HS-27A (cell line): ENCODE measurements around the gene DDX31.

Source experiments
- DNase-seq: peaks from one replicate; pipeline ENCODE4 v3.0.0-alpha.2; 2012; ENCODE audit warnings: low read depth, missing footprints

DDX31 gene

DNA sequence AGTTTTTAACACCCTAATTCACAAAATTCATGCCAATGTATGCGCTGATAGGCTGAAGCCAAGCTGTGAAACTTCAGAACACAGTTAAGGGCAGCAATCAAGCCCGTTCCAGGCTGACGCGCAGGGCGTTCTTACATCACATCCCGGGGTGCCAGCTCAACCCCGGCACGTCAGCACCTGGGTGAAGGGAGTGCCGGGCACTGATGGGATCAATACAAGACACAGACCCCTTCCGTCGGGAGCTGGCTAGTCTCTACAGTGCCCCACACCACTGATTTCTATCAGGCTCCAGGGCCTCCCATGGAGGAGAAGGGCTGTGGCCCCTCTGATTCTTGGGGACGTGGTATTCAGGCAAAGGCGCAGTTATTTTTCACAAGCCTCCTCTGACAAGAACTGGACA, 75.4 kb downstream of the DDX31 start:
- no peak for DNase-seq

DNA sequence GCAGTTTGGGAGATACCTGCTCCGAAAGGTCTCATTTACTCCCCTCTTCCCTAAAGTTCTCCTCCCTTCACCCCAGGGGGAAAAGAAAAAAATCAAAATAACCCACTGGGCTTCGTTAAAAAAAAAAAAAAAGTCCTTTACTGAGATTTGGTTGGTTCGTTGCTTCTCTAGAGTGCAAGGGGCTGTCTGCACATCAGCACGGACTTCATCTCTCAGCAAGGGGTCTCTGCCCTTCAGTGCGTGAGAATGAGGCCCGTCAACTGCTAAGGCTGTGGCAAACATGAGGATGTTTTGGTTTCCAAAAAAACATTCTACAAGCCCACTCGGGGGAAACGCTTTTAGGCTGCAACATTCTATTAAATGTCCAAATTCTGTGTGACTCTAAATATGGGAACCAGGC, 77.3 kb downstream of the DDX31 start:
- DNase-seq, result no peak

DNA sequence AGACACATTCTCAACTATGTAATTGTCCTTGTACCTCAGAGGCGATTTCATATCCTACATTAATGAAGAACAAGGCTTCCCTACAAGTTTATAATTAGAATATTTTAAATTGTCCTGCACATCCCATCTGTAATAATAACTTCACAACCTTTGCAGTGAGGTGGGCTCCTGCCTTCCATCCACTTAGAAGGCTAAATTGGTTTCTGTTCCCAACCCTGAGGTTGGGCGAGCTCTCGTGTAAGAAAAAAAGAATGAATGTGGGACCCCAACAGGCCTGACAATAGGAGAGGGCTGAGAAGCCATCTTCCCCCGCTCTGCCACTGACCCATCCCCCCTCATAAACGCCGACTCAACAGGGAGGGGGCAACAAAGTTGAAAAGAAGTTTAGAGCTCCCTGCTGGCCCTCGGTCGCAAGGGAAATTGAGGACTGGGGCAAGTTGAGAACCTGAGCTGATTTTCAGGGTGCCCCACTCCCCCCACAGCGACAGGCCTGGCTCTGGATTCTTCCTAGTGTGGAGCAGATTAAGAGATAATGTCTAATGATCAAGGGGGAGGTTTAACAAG, 78.0 kb downstream of the DDX31 start:
- no peak for DNase-seq

DNA sequence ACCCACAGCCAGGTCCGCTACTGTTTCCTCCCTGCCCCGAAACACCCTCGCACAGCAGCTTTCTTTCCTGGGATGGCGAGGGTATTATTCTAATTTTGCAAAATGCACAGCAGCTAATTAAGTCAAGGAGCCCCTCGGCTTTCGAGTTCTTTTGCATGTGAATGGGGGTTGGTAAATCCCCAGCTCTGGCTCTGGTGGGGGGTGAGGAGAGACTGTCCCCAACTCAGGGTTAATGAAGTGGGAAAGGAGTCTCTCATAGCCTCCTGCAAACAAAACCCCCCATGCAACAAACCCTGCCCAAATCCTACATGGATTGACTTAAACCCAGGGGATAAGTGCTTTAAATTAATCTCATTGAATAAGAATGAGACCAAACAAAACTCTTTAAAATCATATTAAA, 78.5 kb downstream of the DDX31 start:
- no peak for DNase-seq

DNA sequence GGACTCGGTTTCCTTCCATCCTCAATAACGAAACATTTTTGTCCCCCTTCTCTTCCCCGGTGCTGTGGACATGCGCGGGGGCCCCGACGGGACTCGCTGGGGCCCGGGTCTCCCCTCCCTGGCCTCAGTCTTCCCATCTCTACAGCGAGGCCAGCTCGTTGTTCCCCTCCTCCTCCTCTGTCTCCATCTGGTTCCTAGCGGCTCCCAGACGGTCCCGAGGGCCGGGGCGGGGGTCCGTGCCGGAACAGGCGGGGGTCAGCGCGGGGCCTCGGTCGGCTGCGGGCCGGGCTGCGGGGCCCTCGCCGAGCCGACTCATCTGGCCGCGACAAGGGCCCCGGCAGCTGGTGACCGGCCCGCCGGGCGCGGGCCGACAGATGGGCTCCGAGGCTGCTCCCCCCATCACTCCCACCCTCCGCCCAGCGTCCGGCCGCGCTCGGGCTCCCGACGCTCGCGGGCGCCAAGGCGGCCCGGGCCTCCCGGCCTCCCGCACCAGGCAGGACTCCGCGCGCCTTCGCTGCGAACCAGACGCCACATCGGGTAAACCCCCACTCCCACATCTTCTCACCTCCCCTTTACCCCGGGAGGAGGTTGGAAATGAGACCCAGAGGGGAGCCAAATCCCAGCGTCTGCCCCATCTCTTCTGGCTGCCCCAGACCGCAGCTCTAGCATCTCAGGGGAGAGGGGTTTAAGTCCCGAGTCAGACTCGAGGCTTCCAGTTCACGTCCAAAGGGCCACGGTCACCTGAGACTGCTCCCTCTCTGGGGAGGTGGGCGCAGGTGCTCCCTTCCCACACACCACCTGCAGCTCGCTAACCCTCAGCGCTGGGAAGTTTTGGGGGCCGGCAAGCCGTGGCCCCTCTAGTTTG, 79.2 kb downstream of the DDX31 start:
- no peak for DNase-seq

DNA sequence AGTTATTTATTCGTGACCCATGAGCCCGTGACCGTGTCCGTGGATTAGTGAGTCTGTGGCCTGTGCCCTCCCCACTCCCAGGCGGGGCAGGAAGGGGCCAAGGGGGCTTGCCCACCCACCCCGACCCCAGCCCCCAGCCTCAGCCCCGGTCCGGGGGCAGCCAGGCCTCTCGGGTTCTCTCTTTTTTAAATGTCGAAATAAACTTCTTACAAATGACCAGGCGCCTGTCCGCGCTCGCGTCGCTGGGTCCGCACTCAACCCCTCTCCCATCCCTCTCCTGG, 79.8 kb downstream of the DDX31 start:
- no peak for DNase-seq

DNA sequence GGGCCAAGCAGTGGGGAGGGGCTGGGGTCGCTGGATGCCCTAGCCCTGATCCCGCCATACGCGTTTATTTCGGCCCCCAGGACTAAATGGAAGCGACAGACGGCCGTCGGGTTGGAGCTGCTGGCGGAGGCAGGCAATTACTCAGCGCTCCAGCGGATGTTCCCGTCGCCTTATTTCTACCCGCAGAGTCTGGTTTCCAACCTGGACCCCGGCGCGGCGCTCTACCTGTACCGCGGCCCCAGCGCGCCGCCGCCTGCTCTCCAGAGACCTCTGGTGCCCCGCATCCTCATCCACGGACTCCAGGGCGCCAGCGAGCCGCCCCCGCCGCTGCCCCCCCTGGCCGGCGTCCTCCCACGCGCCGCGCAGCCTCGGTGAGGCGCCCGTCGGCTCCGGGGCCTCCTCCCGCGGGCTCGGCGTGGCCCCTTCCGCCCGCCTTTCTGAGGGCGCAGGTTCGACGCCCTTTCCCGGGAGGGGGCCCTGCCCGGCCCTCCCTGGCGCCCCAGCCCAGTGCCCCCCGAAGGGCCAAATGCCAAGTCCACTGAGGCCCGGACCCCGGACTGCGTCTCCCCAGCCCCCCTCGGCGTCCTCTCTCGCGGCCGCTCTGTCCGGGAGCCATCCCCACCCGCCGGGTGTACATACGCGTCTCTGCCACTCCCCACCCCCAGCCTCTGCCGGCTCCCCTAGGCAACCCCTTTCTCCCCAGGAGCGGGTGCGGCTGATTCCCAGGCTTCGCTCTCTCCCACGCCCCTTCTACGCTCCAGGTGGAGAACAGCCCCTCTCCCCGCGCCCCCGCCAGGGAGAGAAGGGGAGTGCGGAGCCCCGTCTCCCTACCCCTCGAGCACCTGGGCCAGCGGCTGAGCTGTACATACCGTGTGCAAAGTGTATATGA, 80.4 kb downstream of the DDX31 start:
- no peak for DNase-seq

DNA sequence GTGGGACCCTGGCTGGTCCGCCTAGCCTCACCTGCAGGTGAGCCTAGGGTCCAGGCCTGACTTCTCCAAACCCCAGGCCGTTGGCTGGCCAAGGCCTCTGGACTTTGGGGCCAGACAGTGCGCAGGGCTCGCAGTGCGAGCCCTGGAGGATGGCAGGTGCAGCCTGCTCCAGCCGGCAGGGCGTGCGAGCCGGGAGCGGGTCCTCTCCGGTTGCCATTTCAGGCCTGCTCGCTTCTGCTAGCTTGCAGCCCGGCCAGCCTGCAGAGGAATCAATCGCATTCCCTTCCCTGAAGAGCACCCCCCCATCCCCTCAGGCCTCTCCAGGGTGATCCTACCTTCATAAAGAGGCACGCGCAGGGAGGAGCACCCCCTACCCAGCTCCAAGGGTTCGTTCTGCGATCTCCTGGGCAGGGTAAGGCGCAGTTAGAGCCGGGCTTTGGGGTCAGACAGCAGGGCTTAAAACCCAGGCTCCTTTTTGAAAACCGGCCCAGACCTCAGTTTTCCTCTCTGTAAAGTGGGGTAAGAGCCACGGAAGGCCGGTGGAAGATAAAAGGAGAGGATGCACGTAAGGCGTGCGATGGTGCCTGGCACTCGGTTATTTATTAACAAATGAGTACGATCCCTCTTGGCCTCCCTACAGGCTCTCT, 81.2 kb downstream of the DDX31 start:
- DNase-seq, result no peak

DNA sequence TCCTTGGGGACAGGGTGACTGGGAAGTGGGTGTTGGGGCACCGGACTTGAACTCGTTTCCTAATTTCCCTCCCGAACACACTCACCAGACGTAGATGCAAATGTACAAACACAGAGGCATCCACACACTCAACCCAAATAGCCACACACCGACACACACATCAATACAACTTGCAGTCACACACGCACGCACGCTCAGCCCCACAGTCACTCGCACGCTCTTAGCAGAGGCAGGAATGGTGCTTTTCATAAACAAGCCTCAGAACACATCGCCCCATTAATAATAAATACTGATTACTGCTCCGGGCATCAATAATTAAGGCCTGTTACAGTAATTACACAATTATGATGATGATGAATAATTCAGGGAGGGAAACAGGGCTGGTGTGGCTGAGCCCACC, 81.7 kb downstream of the DDX31 start:
- no peak for DNase-seq

DNA sequence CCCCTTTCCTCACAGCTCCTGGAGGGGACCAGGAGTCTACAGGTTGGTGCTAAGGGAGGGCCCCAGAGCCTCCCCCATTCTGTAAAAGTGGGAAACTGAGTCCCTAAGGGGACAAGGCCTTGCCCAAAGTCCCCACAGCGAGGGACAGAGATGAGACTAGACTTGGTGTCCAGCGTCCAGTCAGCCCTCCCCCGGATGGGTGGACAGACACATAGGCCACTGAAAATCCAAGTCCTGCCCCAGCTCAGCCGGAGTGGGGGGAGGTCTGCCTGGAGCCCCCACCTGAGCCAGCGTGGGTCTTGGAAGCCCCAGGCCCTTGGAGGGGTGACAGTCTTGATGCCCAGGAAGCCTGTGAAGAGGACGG, 82.2 kb downstream of the DDX31 start:
- no peak for DNase-seq

DNA sequence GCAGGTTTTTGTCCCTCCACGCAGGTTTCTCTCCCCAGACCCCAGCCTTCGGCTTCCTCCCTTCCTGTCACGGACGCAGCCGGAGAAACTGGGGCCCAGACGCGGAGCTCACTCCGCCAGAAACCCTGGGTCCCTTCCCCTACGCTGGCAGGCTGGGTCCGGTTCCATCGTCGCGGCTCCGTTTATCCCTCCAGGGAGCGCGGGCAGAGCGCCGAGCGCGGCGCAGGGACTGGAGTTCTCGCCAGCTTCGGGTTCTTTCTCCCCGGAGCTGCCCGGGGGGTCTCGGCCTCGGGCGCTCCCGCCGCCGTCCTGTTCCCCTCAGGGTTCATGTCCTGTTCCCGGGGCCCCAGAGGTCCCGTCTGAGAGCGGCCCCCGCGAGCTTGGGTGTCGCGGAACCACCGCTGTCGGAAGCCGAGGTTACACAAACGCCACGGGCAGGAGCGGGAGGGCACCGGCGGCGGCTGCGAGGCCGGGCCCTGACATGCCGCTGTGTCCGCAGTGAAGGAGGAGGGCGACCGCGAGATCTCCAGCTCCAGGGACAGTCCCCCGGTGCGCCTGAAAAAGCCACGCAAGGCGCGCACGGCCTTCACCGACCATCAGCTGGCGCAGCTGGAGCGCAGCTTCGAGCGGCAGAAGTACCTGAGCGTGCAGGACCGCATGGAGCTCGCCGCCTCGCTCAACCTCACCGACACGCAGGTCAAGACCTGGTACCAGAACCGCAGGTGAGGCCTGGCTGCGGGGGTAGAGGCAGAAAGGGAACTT, 82.8 kb downstream of the DDX31 start:
- no peak for DNase-seq

DNA sequence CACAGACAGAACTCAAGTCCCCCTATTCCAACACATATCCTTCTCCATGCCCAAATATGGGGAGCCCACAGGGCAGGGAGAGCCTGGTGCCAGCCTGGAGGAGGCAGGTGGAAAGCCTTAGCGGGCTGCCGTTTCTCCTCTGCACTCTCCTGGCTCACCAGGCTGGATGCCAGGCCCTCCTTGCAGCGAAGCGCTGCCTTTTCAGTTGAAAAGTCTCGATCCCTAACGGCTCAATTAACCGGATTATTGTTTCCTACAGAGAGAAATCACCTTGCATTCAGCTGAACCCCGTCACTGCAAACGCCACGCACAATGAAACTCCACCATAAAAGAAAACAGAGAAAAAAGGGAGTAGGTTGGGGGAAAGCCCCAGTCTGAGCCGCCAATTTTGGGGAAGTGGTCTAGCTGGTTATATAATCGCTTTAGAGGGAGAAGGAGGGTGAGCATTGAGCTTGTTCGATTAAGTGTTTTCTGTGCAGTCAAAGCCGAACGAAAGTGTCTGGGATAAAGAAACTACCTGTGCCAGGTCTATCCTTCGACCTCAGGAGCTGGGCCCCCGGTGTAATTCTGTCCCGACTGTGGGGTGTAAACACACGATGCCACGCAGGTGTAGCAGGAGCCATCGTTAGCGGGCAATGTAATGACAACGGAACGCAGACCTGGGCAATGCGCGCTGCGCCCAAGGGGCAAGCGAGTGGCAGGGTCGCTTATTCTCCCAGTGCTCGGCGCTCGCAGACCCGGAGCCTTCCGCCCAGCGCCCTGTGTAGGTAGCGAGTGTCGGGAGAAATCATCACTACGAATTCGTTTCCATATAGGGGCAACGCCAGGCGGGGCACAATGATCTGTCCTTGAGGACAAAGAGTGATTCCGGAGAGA, 83.6 kb downstream of the DDX31 start:
- DNase-seq, result no peak

DNA sequence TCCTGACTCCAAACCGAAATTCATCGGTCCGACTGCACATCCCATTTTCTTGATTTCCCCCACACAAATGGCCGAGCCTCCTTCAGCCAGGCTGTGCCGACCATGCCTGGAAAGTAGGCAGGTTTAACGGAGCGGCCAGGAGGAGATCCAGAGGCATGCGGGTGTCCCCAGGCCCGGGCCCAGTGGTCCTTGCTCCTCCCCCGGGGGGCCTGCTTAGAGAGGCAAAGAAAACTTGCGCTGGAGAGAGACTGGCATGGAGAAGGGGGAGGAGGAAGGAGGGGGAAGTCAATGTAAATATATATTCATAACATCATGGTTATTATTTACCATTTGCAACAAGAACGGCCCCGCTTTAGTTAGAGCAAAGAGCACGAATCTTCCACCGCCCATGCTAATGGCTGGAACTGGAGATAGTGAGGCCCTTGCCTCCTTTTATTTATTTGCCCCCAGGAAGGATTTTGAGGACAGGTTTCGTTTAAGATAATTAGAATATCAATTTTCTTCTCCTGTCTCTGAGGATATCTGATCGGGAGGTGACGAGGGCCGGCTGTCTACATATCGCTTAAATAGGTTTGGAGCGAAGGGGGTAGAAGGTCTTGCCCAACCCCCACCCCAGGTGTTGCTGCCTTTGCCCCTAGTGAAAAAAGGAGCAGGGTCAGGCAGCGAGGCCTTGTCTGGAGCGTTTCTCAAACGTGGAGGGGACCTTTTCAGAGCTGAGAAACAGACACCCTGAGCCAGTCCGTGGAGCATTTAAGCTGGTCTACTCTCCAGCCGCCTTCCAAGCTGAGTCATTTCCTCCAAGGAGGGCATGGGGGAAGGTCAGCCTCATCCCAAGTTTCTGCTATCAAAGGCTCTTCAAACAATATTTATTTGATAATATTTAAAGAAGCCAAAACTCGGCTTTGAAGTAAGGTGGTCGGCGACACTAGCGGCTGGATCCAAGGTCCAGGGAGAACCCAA, 84.9 kb downstream of the DDX31 start:
- no peak for DNase-seq

DNA sequence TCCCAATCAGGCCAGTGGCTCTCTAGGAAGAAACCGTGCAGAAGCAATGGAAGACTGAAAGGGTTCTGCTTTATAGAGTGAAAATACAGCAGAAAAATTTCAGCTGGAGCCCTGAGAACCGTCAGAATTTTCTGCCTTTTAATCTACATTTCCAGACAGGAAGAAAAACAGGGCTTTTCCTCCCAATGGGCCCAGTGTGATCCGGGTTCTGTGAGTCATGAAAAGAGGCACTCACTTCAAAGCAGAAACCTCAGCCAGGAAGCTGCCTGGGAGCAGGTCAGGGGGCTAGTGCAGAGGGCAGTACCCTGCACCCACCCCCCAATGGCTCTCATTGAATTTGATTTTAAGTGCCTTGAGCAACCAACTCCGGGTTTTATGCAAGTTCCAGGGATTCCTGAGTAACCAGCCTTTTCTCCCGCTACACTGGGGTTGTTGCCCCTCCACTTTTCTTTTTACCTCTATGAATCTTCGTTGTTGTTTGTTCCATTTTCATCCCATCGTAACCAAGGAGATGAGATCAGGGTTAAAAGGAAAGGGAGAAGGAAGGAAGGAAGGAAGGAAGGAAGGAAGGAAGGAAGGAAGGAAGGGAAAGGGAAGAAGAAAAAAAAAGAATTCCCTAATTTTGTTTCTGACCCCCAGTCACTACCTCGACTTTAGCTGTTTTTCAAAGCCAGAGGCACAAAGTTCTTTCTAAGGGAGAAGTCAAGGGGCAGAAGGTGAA, 86.0 kb downstream of the DDX31 start:
- no peak for DNase-seq

DNA sequence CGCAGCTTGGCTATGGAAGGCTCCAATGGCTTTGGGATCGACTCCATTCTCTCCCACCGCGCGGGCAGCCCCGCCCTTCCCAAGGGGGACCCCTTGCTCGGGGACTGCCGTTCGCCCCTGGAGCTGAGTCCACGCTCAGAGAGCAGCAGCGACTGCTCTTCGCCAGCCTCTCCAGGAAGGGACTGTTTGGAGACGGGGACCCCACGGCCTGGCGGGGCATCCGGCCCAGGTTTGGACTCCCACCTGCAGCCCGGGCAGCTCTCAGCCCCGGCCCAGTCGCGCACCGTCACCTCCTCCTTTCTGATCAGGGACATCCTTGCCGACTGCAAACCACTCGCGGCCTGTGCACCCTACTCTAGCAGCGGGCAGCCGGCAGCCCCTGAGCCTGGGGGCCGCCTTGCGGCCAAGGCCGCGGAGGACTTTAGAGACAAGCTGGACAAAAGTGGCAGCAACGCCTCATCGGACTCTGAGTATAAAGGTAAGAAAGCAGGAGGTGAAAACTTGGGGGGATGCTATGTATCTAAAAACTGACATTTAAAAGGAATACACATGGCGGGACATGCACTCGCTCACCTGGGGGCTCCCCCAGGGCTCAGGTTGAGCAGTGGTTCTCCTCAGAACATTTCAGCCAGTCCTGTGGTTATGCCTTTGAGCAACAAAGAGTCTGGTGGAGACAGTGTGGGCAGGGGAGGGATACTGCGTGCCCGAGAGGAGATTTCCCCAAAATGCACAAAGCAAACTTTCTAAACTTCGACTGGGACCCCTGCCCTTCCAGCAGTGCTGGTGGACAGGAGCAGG, 86.8 kb downstream of the DDX31 start:
- DNase-seq, result no peak

DNA sequence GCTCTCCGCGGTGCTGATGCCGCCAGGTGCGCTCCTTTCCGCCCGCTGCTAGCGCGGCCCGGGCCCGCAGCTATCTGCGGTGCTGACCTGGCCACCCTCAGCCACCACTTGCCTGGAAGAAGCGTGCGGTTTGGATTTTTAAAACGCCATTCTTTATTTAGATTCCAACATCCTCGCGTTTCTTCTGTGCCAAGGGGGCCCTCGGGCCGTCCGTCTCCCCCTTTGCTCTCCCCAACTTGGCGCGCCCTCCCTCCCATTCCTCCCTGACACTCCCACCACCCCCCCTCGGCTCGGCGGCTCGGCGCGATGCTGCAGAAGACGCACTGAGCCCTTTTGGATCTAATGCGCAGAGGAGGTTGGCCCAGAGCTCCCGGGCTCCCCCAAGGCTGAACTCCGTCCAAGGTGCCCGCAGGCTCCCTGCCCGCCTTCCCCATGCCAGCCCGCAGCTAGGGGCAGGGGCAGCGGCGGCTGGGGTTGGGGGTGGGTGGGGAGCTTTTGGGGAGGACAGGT, 87.5 kb downstream of the DDX31 start, which contains the start of gene BARHL1:
TSS of gene BARHL1 (plus strand) at position 331 of the 510 bp plus-strand sequence. CDS start 192 bp downstream, outside the sequence.
- DNase-seq, result no peak

DNA sequence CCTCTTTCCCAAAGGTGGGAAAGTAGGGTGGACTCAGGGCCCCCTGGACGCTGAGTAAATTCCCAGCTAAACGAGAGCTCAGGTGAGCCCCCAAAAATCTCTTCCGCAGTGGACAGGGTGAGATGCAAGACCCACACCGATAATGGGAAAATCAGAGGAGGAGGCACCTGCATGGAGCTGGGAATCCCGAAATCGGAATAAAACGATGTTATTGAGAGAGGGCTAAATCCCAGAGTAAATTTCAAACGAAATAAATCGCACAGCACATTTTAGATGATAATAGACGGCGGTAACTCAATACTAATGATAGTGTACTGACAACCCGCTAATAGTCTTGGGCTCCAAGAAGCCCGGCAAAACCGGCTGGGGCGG, 90.4 kb downstream of the DDX31 start:
- no peak for DNase-seq

DNA sequence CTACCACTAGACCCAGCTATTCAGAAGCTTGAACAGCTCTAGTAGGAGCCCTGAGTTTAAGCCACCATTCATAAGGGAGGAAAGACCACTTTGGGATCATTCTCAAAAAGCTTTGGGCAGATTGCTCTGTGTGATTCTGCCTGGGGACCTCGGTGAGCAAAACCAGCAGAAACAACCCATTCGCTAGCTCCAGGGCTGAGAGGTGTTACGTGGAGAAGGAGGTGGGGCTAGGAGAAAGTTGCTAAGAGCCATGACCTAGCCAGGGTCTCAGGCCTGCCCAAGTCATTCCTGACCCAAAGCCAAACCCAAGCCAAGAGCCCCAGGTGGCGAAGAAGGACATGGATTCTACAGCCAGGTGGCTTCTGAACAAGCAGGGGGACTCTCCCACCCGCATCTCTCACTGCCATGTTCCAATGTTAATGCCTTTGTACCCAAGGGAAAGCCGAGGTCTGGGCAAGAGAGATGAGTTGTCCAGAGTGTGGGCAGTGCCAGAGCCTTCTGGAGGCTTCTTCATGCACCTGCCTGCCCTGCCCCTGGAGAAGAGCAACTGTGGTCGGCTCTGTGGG, 91.3 kb downstream of the DDX31 start:
- no peak for DNase-seq
